Spleen (tissue), 11 donors: ENCODE measurements around the gene MRPS31. TPM values are rescaled to one million over a fixed set of nuclear protein-coding genes. Genes with fewer than 3 reads are reported as not detected.

Source experiments
- DNase-seq: peaks from one replicate; pipeline ENCODE4 v3.0.0-alpha.2; 2020
- H3K27ac ChIP-seq, 8 donors: fragments of 200-600 bp; sonication (generic) in 7 of 8; 1 replicate in 4 of 8; 2 replicates in 4 of 8; pipeline versions ENCODE4 v1.5.0 to v1.8.0; 2016 to 2021; ENCODE audit warnings: inconsistent platforms in 4 of 8, mild to moderate bottlenecking in 4 of 8, moderate library complexity in 1 of 8
- H3K27me3 ChIP-seq, 7 donors: fragments of 200-600 bp; sonication (generic) in 6 of 7; replicated peaks in 1 of 7; 1 replicate in 4 of 7; 2 replicates in 3 of 7; pipeline versions ENCODE4 v1.5.0 to v1.8.0; 2016 to 2021; ENCODE audit warnings: inconsistent platforms in 3 of 7, mild to moderate bottlenecking in 1 of 7
- H3K36me3 ChIP-seq, 6 donors: fragments of 200-600 bp; sonication (generic) in 5 of 6; 1 replicate in 4 of 6; 2 replicates in 2 of 6; pipeline versions ENCODE4 v1.5.0 to v1.8.0; 2016 to 2021; ENCODE audit warnings: inconsistent platforms in 2 of 6
- H3K4me1 ChIP-seq, 6 donors: fragments of 200-600 bp; sonication (generic) in 5 of 6; 1 replicate in 3 of 6; 2 replicates in 3 of 6; pipeline versions ENCODE4 v1.5.0 to v1.8.0; 2016 to 2021; ENCODE audit warnings: inconsistent platforms in 3 of 6
- H3K4me3 ChIP-seq, 8 donors: fragments of 200-600 bp; sonication (generic) in 7 of 8; 1 replicate in 4 of 8; 2 replicates in 4 of 8; pipeline versions ENCODE4 v1.5.0 to v1.8.0; 2016 to 2021; ENCODE audit warnings: inconsistent platforms in 4 of 8, mild to moderate bottlenecking in 4 of 8, moderate library complexity in 2 of 8
- H3K9me3 ChIP-seq, 8 donors: fragments of 200-600 bp; sonication (generic) in 7 of 8; 1 replicate in 4 of 8; 2 replicates in 4 of 8; pipeline versions ENCODE4 v1.5.0 to v1.8.0; 2016 to 2021; ENCODE audit warnings: inconsistent platforms in 4 of 8
- POLR2A ChIP-seq, 3 donors: fragments of 450-650 bp; IDR thresholded peaks; one replicate each; pipeline ENCODE4 v1.5.1; 2017; ENCODE audit warnings: antibody characterized with exemption in 3 of 3, mild to moderate bottlenecking in 1 of 3
- POLR2AphosphoS5 ChIP-seq, 3 donors: sonication (generic); formaldehyde crosslinking; IDR thresholded peaks; one replicate each; pipeline ENCODE4 v1.5.1; 2017; ENCODE audit warnings: antibody characterized with exemption in 3 of 3
- WGBS, 5 donors: extraction: QIAGEN DNeasy Blood & Tissue Kit in 3 of 5; methylation state at CpG; one replicate each; pipeline versions ENCODE4 v1.1.5 to v1.1.7; 2013 to 2018; 5-methylcytosine and 5-hydroxymethylcytosine counted together
- intact Hi-C: fragments of 100-400 bp; cut with DNase I; formaldehyde crosslinking; loops from one replicate; pipeline ENCODE4 v1.15.0; 2023; ENCODE audit warnings: low total_unique reads
- polyA plus RNA-seq, 3 donors: library from polyadenylated mRNA; stranded (reverse); fragments of 200-250 nt; gene quantifications; one replicate each; pipeline ENCODE4 v1.2.1, GENCODE V29; 2013
- total RNA-seq, 7 donors: library from RNA; depleted of rRNA in 3 of 7; stranded (reverse); fragments of >200 nt in 3 of 7; fragmentation: NEBNext Ultra II Directional in 4 of 7; extraction: Animal tissue kit (Norgen Biotek cat#: 25700) in 4 of 7; gene quantifications; one replicate each; pipeline versions ENCODE4 v1.1.0 to v1.2.1, GENCODE V29; 2016 to 2021
- TF ChIP-seq, protein P1 (sequence below), 11 experiments: fragments of 200-600 bp in 7 of 11; fragments of 450-650 bp in 4 of 11; sonication (generic) in 4 of 11; IDR thresholded peaks in 8 of 11; conservative IDR thresholded peaks in 3 of 11; 1 replicate in 7 of 11; 2 replicates in 4 of 11; pipeline versions ENCODE4 v1.4.0 to v1.8.0; 2016 to 2021; ENCODE audit warnings: antibody characterized with exemption in 11 of 11, inconsistent platforms in 4 of 11, mild to moderate bottlenecking in 1 of 11
- donor health status: healthy with polysubstance abuse.
- donor health status: DM: no; HTN: no; CAD: no; lungs with moderate emphysema.
- donor health status: DM: no; HTN: no; CAD: no.
- donor health status: Bipolar disorder and iron deficiency.
- donor health status: healthy.
- donor health status: DM: no; HTN: no; CAD: no.
- donor health status: DM: yes; HTN: yes; CAD: no.

Gene MRPS31
- total and polyA plus RNA-seq, 10 donors: 16.8 to 33.2 (median 28.1) TPM

GRCh38 chr13:40688781-40689180 lies 82.2 kb downstream of the MRPS31 start:
- H3K27ac ChIP-seq: no peak overlapping the region
- no peaks in the 10 kb centered on the region for H3K4me1 ChIP-seq
- no peaks in the 10 kb centered on the region for H3K27me3 ChIP-seq
- DNase-seq: no peak
- intact Hi-C loops: loop anchor here (10.0 kb wide), 1 partner anchor 924 kb away; no protein-coding TSS in a partner anchor
- H3K9me3 ChIP-seq: no peaks in the 10 kb centered on the region
- H3K4me3 ChIP-seq: no peak overlapping the region
- TF ChIP-seq POLR2A (IDR thresholded peaks at IDR 0.05): no peak
- TF ChIP-seq, protein P1, sequence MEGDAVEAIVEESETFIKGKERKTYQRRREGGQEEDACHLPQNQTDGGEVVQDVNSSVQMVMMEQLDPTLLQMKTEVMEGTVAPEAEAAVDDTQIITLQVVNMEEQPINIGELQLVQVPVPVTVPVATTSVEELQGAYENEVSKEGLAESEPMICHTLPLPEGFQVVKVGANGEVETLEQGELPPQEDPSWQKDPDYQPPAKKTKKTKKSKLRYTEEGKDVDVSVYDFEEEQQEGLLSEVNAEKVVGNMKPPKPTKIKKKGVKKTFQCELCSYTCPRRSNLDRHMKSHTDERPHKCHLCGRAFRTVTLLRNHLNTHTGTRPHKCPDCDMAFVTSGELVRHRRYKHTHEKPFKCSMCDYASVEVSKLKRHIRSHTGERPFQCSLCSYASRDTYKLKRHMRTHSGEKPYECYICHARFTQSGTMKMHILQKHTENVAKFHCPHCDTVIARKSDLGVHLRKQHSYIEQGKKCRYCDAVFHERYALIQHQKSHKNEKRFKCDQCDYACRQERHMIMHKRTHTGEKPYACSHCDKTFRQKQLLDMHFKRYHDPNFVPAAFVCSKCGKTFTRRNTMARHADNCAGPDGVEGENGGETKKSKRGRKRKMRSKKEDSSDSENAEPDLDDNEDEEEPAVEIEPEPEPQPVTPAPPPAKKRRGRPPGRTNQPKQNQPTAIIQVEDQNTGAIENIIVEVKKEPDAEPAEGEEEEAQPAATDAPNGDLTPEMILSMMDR (IDR thresholded peaks at IDR 0.05 in 8 of 11, conservative IDR thresholded peaks at IDR 0.05 in 3 of 11): no peak
- no peak for TF ChIP-seq POLR2AphosphoS5 (IDR thresholded peaks at IDR 0.05)
- no peaks in the 10 kb centered on the region for H3K36me3 ChIP-seq
- 78 to 86% (median 83%) methylated on average over 3 of the region's 3 CpGs for WGBS, 5 donors

GRCh38 chr13:40682449-40683240 lies 88.3 kb downstream of the MRPS31 start:
- WGBS, 5 donors: 50 to 56% (median 52%) methylated on average over 11 of the region's 11 CpGs
- peaks cover 0 to 24% (median 13%) of the 10 kb centered on the region in 6 donors for H3K4me1 ChIP-seq
- no peak for DNase-seq

DNA sequence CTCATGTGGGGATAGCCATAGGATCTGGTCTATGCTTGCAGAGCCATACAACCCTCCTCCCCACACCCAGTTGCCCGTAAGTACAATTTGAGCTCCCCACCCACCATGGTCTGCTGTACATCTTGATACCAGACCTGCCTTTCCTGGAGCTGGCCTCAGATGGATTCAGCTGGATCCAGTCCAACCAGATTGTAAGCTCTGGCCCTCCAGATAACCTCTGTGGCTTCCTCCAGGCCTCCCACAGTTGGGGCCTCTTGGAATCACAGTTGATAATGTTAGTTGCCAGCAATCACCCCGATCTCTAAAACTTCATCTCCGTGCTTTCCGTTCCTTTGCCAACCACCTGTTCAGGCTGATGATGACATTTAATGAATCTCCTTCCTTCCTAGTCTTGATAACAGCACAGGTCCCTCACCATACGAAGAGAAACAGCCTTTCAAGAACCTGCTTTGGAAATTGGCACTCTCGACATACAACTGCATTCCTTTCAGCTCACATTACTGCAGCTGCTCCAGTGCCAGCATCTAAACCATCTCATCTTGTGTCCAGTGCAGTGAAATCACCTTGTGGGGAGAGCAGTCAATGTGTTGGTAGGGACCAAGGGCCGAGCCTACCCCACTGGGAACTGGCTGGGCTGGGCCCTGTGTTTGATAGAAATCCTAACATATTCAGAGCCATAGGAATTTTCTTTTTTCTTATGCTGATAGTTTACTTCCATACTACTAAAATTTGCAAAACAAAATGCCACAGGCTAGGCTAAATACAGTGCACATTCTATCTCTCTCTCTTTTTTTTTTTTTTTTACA lies 89.4 kb downstream of the MRPS31 start:
- Histone ChIP-seq H3K27me3 (no peaks in the 10 kb centered on the region), H3K9me3 (no peaks in the 10 kb centered on the region), H3K4me1 (peaks cover 0 to 24% (median 13%) of the 10 kb centered on the region in 6 donors), H3K36me3 (no peaks in the 10 kb centered on the region), H3K27ac (no peak overlapping the region), H3K4me3 (no peak overlapping the region)
- 34 to 60% (median 42%) methylated on average over 7 of the region's 7 CpGs for WGBS, 5 donors
- TF ChIP-seq, protein P1 (IDR thresholded peaks at IDR 0.05 in 8 of 11, conservative IDR thresholded peaks at IDR 0.05 in 3 of 11): no peak
- no peak for TF ChIP-seq POLR2AphosphoS5 (IDR thresholded peaks at IDR 0.05)
- no peak for TF ChIP-seq POLR2A (IDR thresholded peaks at IDR 0.05)
- intact Hi-C loops: loop anchor here (5.0 to 10.0 kb wide), 4 partner anchors 609 to 994 kb away; no protein-coding TSS in a partner anchor
- no peak for DNase-seq

More at GRCh38 chr13:40682449-40683240, 88.3 kb downstream of the MRPS31 start:
- H3K9me3 ChIP-seq: no peaks in the 10 kb centered on the region
- no peaks in the 10 kb centered on the region for H3K27me3 ChIP-seq
- H3K4me3 ChIP-seq: no peak overlapping the region
- intact Hi-C loops: loop anchor here (5.0 to 10.0 kb wide), 4 partner anchors 610 to 995 kb away; no protein-coding TSS in a partner anchor
- TF ChIP-seq, protein P1 (IDR thresholded peaks at IDR 0.05 in 8 of 11, conservative IDR thresholded peaks at IDR 0.05 in 3 of 11): peak; percentile 40 to 78 (median 65)
- TF ChIP-seq POLR2A (IDR thresholded peaks at IDR 0.05): no peak
- H3K27ac ChIP-seq: no peak overlapping the region
- H3K36me3 ChIP-seq: no peaks in the 10 kb centered on the region
